BLaER1 (cell line): ENCODE results near the gene CROCC.

Experiments used
- H3K27ac ChIP-seq: shearing (Covaris generic); formaldehyde crosslinking; 2 replicates; pipeline ENCODE4 v1.8.1; 2022
- H3K27me3 ChIP-seq: shearing (Covaris generic); formaldehyde crosslinking; 2 replicates; pipeline ENCODE4 v1.8.1; 2022
- H3K36me3 ChIP-seq: shearing (Covaris generic); formaldehyde crosslinking; 2 replicates; pipeline ENCODE4 v1.8.1; 2022
- H3K4me1 ChIP-seq: shearing (Covaris generic); formaldehyde crosslinking; 2 replicates; pipeline ENCODE4 v1.8.1; 2022
- H3K4me2 ChIP-seq: shearing (Covaris generic); formaldehyde crosslinking; 2 replicates; pipeline ENCODE4 v1.8.1; 2022
- H3K4me3 ChIP-seq: shearing (Covaris generic); formaldehyde crosslinking; 2 replicates; pipeline ENCODE4 v1.8.1; 2022
- H3K9ac ChIP-seq: shearing (Covaris generic); formaldehyde crosslinking; 2 replicates; pipeline ENCODE4 v1.8.1; 2022
- H3K9me3 ChIP-seq: shearing (Covaris generic); formaldehyde crosslinking; 2 replicates; pipeline ENCODE4 v1.8.1; 2022
- H4K20me1 ChIP-seq: shearing (Covaris generic); formaldehyde crosslinking; 2 replicates; pipeline ENCODE4 v1.8.1; 2022
- Cebpa-rat ChIP-seq: shearing (Covaris generic); IDR thresholded peaks from 2 replicates; pipeline ENCODE4 v1.8.1; 2022

CROCC gene

DNA sequence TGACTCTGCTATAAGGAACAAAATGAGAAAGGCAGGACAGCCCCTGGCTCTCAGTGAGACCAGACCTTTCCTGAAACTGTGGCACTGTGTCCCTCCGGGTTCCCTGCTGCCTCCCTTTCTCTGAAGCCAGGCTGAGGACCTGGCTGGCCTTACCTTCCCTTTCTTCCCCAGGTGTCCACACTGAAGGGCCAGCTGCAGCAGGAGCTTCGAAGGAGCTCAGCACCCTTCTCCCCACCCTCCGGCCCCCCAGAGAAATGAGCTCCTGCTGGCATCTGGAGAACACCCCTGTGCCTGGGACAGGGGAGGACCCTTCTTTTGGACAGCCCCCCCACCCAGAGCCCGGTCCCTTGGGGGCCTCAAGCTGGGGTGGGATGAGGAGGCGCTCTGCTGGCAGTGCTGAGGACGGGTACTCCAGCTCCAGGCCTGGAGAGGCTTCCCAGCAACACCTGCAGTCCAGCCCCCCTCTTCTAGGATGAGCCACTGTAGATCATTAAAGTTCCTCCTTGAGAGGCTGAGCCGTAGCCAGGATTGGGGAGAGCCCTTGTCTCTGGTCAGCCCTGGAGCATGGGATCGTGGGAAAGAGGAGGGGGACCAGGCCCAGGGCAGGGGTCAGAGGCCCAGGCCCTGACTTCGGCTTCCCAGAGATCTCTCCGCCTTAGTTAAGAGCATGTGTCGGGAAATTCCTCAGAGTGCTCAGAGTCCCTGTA, 50.6 kb downstream of the CROCC start:
- Histone ChIP-seq H3K36me3 (peaks cover 17% of the 10 kb centered on the region; the same call in 1 of the 2 replicates), H3K4me1 (peaks cover 15% of the 10 kb centered on the region; the same call in 1 of the 2 replicates), H4K20me1 (peaks cover 20% of the 10 kb centered on the region), H3K4me2 (no peak overlapping the region), H3K4me3 (no peak overlapping the region), H3K9me3 (no peaks in the 10 kb centered on the region), H3K9ac (no peak overlapping the region), H3K27me3 (no peaks in the 10 kb centered on the region), H3K27ac (no peak overlapping the region)
- TF ChIP-seq Cebpa-rat, result no peak

DNA sequence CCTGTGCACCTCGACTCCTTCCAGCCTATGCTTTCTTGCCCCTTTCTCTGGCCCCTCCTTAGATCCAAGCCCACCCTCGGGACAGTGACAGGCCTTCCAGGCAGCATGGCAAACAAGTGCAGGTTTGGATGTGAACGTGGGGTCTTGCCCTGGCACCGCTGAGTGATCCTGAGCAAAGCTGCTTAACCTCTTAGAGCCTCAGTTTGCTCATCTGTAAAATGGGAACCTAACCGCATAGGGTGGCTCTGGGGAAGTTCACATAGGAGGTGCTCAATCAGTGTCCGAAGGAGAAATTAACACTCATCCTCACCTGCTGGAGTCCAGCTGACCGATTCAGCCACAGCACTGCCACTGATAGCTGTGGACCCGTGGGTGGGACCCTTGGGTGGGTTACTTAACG, 51.5 kb downstream of the CROCC start:
- TF ChIP-seq Cebpa-rat, result no peak
- Histone ChIP-seq H3K36me3 (peaks cover 11% of the 10 kb centered on the region; the same call in 1 of the 2 replicates), H3K4me2 (no peak overlapping the region), H4K20me1 (peaks cover 28% of the 10 kb centered on the region), H3K9ac (no peak overlapping the region), H3K9me3 (no peaks in the 10 kb centered on the region), H3K4me3 (no peak overlapping the region), H3K4me1 (peaks cover 24% of the 10 kb centered on the region), H3K27ac (no peak overlapping the region), H3K27me3 (no peaks in the 10 kb centered on the region)

DNA sequence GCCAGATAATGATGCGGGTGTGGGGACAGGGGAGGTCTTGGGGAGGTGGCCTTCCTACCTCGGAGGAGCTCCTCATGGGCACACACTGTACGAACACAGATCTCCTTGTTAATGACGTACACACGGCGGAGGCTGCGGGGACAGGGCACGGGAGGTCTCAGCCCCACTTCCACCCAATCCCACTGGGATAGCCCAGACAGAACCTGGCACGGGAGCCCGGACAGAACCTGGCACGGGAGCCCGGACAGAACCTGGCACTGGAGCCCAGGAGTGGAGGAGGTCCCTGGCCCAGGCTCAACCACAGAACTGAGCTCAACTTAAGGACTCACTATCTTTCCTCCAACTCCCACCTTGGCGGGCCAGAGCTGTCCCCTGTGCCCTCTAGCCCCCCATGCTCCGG, 53.5 kb downstream of the CROCC start:
- TF ChIP-seq Cebpa-rat, result no peak
- Histone ChIP-seq H3K36me3 (peaks cover 7% of the 10 kb centered on the region; the same call in 1 of the 2 replicates), H3K27ac (no peak overlapping the region), H3K4me3 (no peak overlapping the region), H3K27me3 (peaks cover under 1% of the 10 kb centered on the region; the same call in 1 of the 2 replicates), H3K9ac (no peak overlapping the region), H3K9me3 (no peaks in the 10 kb centered on the region), H3K4me1 (peaks cover 37% of the 10 kb centered on the region), H3K4me2 (no peak overlapping the region), H4K20me1 (peaks cover 31% of the 10 kb centered on the region)

DNA sequence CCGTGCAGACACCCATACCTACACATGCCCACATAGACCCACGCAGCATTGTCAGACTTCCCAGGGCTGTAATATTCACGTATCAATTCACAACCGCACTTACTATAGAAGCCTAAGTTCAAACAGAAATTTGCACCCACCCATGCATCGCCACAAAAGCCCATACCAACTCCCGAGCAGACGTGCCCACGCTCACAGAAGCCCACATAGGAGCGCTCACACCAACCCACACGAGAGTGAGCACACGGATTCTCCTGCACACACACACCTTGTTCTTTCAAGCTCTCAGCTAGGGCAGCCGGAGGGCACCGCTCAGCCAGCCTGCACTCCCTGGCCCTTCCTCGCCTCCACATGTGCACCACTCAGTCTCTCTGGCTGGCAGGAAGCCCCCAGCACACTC, 54.1 kb downstream of the CROCC start:
- no peak overlapping the region for H3K4me3 ChIP-seq
- no peaks in the 10 kb centered on the region for H3K9me3 ChIP-seq
- peaks cover 7% of the 10 kb centered on the region for H3K27me3 ChIP-seq
- TF ChIP-seq Cebpa-rat, result no peak
- peaks cover 7% of the 10 kb centered on the region; the same call in 1 of the 2 replicates for H3K36me3 ChIP-seq
- peaks cover 25% of the 10 kb centered on the region for H4K20me1 ChIP-seq
- no peak overlapping the region for H3K9ac ChIP-seq
- no peak overlapping the region for H3K27ac ChIP-seq
- no peak overlapping the region for H3K4me2 ChIP-seq
- peaks cover 31% of the 10 kb centered on the region for H3K4me1 ChIP-seq

DNA sequence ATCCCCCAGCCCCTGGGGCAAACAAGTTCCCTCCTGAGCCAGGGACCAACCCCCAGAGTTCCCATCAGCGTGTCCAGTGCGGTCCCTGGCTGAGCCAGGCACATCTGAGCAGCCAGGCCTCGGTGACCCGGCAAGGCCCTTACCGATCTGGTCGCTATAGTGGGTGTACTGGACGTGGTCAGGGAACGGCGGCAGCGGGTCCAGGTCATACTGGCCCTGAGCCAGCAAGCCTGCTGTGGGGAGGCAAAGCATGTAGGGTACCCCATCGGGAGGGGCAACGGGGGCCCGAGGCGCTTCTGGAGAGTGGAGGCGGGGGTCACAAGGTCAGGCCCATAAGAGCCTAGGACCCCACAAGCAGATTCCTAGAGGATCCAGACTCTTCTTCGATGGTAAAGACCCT, 55.2 kb downstream of the CROCC start:
- peaks cover 25% of the 10 kb centered on the region for H4K20me1 ChIP-seq
- no peak overlapping the region for H3K9ac ChIP-seq
- H3K27ac ChIP-seq, result no peak overlapping the region
- no peaks in the 10 kb centered on the region for H3K36me3 ChIP-seq
- H3K27me3 ChIP-seq, result peaks cover 18% of the 10 kb centered on the region
- no peaks in the 10 kb centered on the region for H3K9me3 ChIP-seq
- H3K4me1 ChIP-seq, result peaks cover 31% of the 10 kb centered on the region
- no peak overlapping the region for H3K4me3 ChIP-seq
- no peak overlapping the region for H3K4me2 ChIP-seq
- TF ChIP-seq Cebpa-rat, result no peak

DNA sequence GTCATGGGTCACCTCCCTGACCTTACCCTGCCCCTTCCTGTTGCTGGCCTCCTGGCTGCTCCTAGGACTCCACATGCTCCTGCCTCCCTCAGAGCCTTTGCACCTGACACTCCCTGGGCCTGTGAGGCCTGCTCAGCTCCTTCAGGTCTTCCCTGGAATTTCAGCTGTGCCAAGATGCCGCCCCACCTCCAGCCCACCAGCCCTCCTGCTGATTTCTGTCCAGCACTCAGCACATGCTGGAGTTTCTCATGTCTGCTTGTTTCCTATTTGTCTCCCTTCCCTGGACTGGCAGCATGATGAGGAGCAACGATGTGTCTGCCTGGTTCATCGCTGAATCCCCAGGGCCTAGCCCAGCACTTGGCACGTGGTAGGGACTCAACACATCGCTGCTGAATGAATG, 55.6 kb downstream of the CROCC start:
- TF ChIP-seq Cebpa-rat, result no peak
- Histone ChIP-seq H4K20me1 (peaks cover 25% of the 10 kb centered on the region), H3K27ac (no peak overlapping the region), H3K36me3 (no peaks in the 10 kb centered on the region), H3K9ac (no peak overlapping the region), H3K9me3 (no peaks in the 10 kb centered on the region), H3K27me3 (peaks cover 19% of the 10 kb centered on the region), H3K4me3 (no peak overlapping the region), H3K4me2 (no peak overlapping the region; the same call in 1 of the 2 replicates), H3K4me1 (peaks cover 31% of the 10 kb centered on the region)

DNA sequence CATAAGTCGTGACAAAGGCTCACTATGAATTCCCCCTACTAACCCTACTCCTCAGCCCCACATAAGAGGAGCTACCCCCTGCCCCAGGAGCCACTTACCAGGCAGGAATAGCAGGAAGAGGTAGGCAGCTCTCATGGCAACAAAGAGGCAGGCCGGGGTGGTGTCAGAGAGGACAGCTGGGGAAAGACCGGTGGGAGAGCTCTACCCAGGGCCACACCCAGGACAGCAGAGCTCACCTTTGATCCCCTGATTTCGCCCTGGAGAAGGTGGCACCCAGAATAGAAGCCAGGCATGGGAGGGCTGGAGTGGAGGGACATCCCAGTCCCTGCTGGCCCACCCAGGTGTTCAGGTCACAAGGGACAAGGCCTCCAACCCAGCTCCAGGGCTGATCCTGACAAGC, 56.4 kb downstream of the CROCC start:
- Histone ChIP-seq H3K36me3 (no peaks in the 10 kb centered on the region), H3K9ac (peak overlapping the region; percentile 74; the same call in 1 of the 2 replicates), H3K9me3 (no peaks in the 10 kb centered on the region), H4K20me1 (peaks cover 25% of the 10 kb centered on the region), H3K27me3 (peaks cover 19% of the 10 kb centered on the region), H3K4me3 (no peak overlapping the region), H3K27ac (peak overlapping the region; percentile 67; the same call in 1 of the 2 replicates), H3K4me1 (peaks cover 31% of the 10 kb centered on the region), H3K4me2 (peak overlapping the region; percentile 97)
- no peak for TF ChIP-seq Cebpa-rat

DNA sequence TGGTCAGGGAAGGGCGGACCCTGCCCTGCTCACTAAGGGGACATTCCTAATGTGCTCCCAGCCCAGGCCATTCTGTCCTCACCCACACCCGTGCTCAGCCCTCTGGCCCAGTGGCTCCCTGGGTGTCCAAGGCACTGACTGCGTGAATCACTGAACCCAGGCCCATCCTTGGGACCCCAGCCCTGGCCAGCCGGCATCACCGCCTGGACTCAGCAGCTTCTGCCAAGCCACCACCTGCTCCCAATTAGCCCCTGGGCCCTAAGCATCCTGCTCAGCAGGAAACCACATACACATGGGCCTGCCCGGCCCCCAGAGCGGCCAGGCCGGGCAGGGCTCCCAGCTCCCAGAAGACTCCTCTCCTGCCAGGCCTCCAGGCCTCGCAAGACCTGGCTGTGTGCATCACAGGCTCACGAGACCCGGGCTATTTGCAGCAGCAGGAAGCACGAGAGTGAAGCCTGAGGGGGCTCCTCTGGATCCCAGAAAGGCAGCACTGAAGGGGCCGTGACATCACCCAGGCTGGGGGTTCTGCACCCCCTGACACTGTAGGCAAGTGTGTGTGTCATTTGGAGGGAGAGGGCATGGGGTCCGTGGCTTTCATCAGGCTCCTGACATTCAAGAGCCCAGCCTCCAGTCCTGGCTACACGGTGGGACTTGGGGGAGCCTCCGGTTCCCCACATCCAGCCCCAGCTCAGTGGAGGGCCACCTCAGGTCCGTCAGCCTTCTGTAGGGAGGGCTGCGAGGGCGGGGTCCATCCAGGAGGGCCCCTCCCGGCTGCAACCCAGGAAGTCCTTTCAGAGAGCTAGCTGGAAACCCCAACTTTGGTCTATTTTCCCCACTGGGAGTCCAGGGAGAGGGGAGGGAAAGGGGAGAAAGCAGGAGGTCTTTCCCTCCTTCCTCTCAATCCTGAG, 57.1 kb downstream of the CROCC start:
- H3K4me2 ChIP-seq, result peak overlapping the region; percentile 97
- H3K4me1 ChIP-seq, result peaks cover 31% of the 10 kb centered on the region
- peak overlapping the region; percentile 74 for H3K9ac ChIP-seq
- no peak for TF ChIP-seq Cebpa-rat
- peaks cover 19% of the 10 kb centered on the region for H3K27me3 ChIP-seq
- peaks cover 25% of the 10 kb centered on the region for H4K20me1 ChIP-seq
- H3K9me3 ChIP-seq, result no peaks in the 10 kb centered on the region
- peak overlapping the region; percentile 67 for H3K27ac ChIP-seq
- H3K36me3 ChIP-seq, result no peaks in the 10 kb centered on the region
- peak overlapping the region; percentile 71 for H3K4me3 ChIP-seq

DNA sequence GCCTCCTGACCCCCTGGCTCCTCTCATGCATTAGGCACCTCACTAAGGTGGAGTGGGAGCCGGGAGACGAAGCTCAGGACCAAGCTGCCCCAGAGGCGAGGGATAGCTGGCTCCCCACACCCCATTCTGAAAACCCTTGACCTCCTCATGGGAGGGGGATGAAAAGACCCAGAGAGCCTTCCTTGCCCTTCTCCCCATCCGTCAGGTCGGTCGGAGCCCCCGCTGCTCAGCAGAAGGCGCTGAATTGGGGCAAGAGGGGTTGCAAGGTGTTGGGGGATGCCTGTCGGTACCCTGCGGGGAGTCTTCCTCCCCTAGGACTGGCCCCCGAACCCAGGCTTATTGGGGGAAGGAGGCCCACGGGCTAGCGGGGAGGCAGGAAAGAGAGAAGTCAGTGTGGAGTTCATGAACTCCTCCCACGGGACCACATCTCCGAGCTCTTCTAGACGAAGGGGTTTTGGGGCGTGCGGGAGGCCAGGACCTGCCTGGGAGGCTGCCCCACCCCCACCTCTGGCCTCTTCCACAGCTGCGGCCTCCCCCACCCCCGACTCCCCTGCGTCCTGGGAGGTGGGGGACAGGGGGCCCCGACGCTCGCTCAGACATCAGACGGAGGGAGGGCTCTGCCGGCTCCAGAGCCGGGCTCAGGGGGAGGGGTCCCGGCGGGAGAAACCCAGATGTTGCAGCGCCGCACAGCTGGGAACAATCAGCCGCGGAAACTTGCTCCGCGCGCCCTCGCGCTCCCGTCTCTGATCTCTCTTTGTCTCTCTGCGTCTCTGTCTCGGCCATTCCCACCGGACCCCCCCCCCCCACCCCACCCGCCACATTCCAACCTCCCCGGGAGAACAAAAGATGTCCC, 58.0 kb downstream of the CROCC start:
- TF ChIP-seq Cebpa-rat, result no peak
- Histone ChIP-seq H3K9me3 (no peaks in the 10 kb centered on the region), H3K36me3 (no peaks in the 10 kb centered on the region), H3K27me3 (peaks cover 19% of the 10 kb centered on the region), H3K27ac (peak overlapping the region; percentile 79), H3K4me1 (peaks cover 34% of the 10 kb centered on the region), H3K4me2 (peak overlapping the region; percentile 97), H3K4me3 (peak overlapping the region; percentile 71), H4K20me1 (peaks cover 25% of the 10 kb centered on the region), H3K9ac (peak overlapping the region; percentile 74)
